ENCODE measurements around the gene RAB7B.

- TF ChIP-seq CTCF (IDR thresholded peaks at IDR 0.05) (no peak), POLR2A (IDR thresholded peaks at IDR 0.05) (no peak)
Measured at GRCh38 chr1:206023695-206024094, 20.5 kb upstream of the RAB7B start, which contains the start of gene CTSE.

Measured in suprapubic skin (tissue), 3 donors.